NCI-H2029 (cell line): ENCODE results near the gene PACS1.
"Not testable (repeated sequence)": the region's sequence is repeated elsewhere in the genome, so short reads cannot be mapped to it uniquely, and the experiment has no call there.

Experiments used
- DNase-seq: peaks from one replicate; lab custom pipeline; 2025; lab: John Stamatoyannopoulos, UW

The PACS1 gene

GRCh38 chr11:66111158-66111557 lies 41.1 kb downstream of the PACS1 start:
- DNase-seq, result no peak

GRCh38 chr11:66112041-66112491 lies 42.0 kb downstream of the PACS1 start:
- no peak for DNase-seq

- DNase-seq, result no peak
These were observed 42.8 kb downstream of the PACS1 start for GRCh38 chr11:66112601-66113499.

- not testable (repeated sequence) for DNase-seq
These were observed 44.9 kb downstream of the PACS1 start for GRCh38 chr11:66114957-66115356.

GRCh38 chr11:66115638-66116301 lies 45.7 kb downstream of the PACS1 start:
- no peak for DNase-seq

GRCh38 chr11:66116576-66117361 lies 46.7 kb downstream of the PACS1 start:
- no peak for DNase-seq

GRCh38 chr11:66118847-66119246 lies 48.8 kb downstream of the PACS1 start:
- no peak for DNase-seq

GRCh38 chr11:66119348-66120133 lies 49.5 kb downstream of the PACS1 start:
- DNase-seq, result no peak

- DNase-seq, result no peak
These were observed 51.4 kb downstream of the PACS1 start for GRCh38 chr11:66121466-66121865.

- DNase-seq, result peak; percentile 91
These were observed 53.8 kb downstream of the PACS1 start for GRCh38 chr11:66123902-66124301.

- no peak for DNase-seq
These were observed 54.5 kb downstream of the PACS1 start for GRCh38 chr11:66124564-66124963.

GRCh38 chr11:66126064-66126463 lies 56.0 kb downstream of the PACS1 start:
- DNase-seq, result no peak

GRCh38 chr11:66126808-66127555 lies 56.9 kb downstream of the PACS1 start:
- peak; percentile 53 for DNase-seq

- DNase-seq, result no peak
These were observed 60.9 kb downstream of the PACS1 start for GRCh38 chr11:66130978-66131377.

- no peak for DNase-seq
These were observed 62.0 kb downstream of the PACS1 start for GRCh38 chr11:66131937-66132632.

- no peak for DNase-seq
These were observed 63.2 kb downstream of the PACS1 start for GRCh38 chr11:66133216-66133775.

GRCh38 chr11:66136752-66137123 lies 66.7 kb downstream of the PACS1 start:
- no peak for DNase-seq

GRCh38 chr11:66139817-66140404 lies 69.8 kb downstream of the PACS1 start:
- no peak for DNase-seq
